ENCODE results near the gene CADPS. TPM values are rescaled to one million over a fixed set of nuclear protein-coding genes. Genes with fewer than 3 reads are reported as not detected.

CADPS gene
- total RNA-seq, 1 donor from 2014 or later: 149 TPM

- no peak overlapping the region for H3K4me3 Mint-ChIP-seq (ENCODE audit: low read depth)
- peaks cover 2% of the 10 kb centered on the region for H3K36me3 Mint-ChIP-seq (ENCODE audit: insufficient read depth)
- no peak for DNase-seq (ENCODE audit: low spot score, unreplicated experiment)
- H3K9me3 Mint-ChIP-seq (ENCODE audit: low read depth): no peaks in the 10 kb centered on the region
- H3K27ac Mint-ChIP-seq: no peak overlapping the region
- H3K4me1 Mint-ChIP-seq (ENCODE audit: low read depth): peaks cover 4% of the 10 kb centered on the region
- TF ChIP-seq CTCF (IDR thresholded peaks at IDR 0.05; ENCODE audit: unreplicated experiment): no peak
- H3K27me3 Mint-ChIP-seq: no peaks in the 10 kb centered on the region
Observed at GRCh38 chr3:62774221-62774620, 101.0 kb downstream of the CADPS start.

- Mint-ChIP-seq H3K27ac (no peak overlapping the region), H3K4me1 (ENCODE audit: low read depth) (peaks cover 14% of the 10 kb centered on the region), H3K9me3 (ENCODE audit: low read depth) (no peaks in the 10 kb centered on the region), H3K4me3 (ENCODE audit: low read depth) (no peak overlapping the region), H3K27me3 (no peaks in the 10 kb centered on the region), H3K36me3 (ENCODE audit: insufficient read depth) (peaks cover 2% of the 10 kb centered on the region)
- TF ChIP-seq CTCF (IDR thresholded peaks at IDR 0.05; ENCODE audit: unreplicated experiment): no peak
- no peak for DNase-seq (ENCODE audit: low spot score, unreplicated experiment)
Observed at GRCh38 chr3:62771331-62772072, 103.7 kb downstream of the CADPS start.

GRCh38 chr3:62768896-62769295 is 106.3 kb downstream of the CADPS start:
- no peak for TF ChIP-seq CTCF (IDR thresholded peaks at IDR 0.05; ENCODE audit: unreplicated experiment)
- Mint-ChIP-seq H3K9me3 (ENCODE audit: low read depth) (no peaks in the 10 kb centered on the region), H3K4me1 (ENCODE audit: low read depth) (peaks cover 14% of the 10 kb centered on the region), H3K36me3 (ENCODE audit: insufficient read depth) (peaks cover 3% of the 10 kb centered on the region), H3K27me3 (no peaks in the 10 kb centered on the region), H3K4me3 (ENCODE audit: low read depth) (no peak overlapping the region), H3K27ac (no peak overlapping the region)
- DNase-seq (ENCODE audit: low spot score, unreplicated experiment): no peak

- TF ChIP-seq CTCF (IDR thresholded peaks at IDR 0.05; ENCODE audit: unreplicated experiment): no peak
- peak overlapping the region; percentile 35 for H3K27ac Mint-ChIP-seq
- H3K4me1 Mint-ChIP-seq (ENCODE audit: low read depth): peaks cover 2% of the 10 kb centered on the region
- H3K27me3 Mint-ChIP-seq: no peaks in the 10 kb centered on the region
- H3K4me3 Mint-ChIP-seq (ENCODE audit: low read depth): no peak overlapping the region
- DNase-seq (ENCODE audit: low spot score, unreplicated experiment): no peak
- H3K9me3 Mint-ChIP-seq (ENCODE audit: low read depth): no peaks in the 10 kb centered on the region
- H3K36me3 Mint-ChIP-seq (ENCODE audit: insufficient read depth): peaks cover 4% of the 10 kb centered on the region
Observed at GRCh38 chr3:62761711-62762110, 113.5 kb downstream of the CADPS start.

- no peak for DNase-seq (ENCODE audit: low spot score, unreplicated experiment)
- Mint-ChIP-seq H3K27me3 (no peaks in the 10 kb centered on the region), H3K4me3 (ENCODE audit: low read depth) (no peak overlapping the region), H3K27ac (no peak overlapping the region), H3K4me1 (ENCODE audit: low read depth) (no peaks in the 10 kb centered on the region), H3K9me3 (ENCODE audit: low read depth) (no peaks in the 10 kb centered on the region), H3K36me3 (ENCODE audit: insufficient read depth) (peaks cover 4% of the 10 kb centered on the region)
- no peak for TF ChIP-seq CTCF (IDR thresholded peaks at IDR 0.05; ENCODE audit: unreplicated experiment)
Observed at GRCh38 chr3:62761311-62761710, 113.9 kb downstream of the CADPS start.

Data from progenitor cell of endocrine pancreas (in vitro differentiated cells).